K562 (cell line): ENCODE measurements around the gene PLCB3. TPM values are rescaled to one million over a fixed set of nuclear protein-coding genes. Genes with fewer than 3 reads are reported as not detected.
A peak's percentile ranks its signal among the peaks of the same experiment; 100 is the strongest.

Source experiments
- CAMTA2 ChIP-seq: fragments of 250-450 bp; sonication (Bioruptor Pico); conservative IDR thresholded peaks from 2 replicates; pipeline ENCODE4 v1.5.1; 2022
- CBFB ChIP-seq: sonication (generic); formaldehyde crosslinking; IDR thresholded peaks from 2 replicates; pipeline ENCODE4 v1.4.0; 2020; ENCODE audit warnings: mild to moderate bottlenecking, missing genetic modification reagents
- ESRRA ChIP-seq: fragments of 450-650 bp; IDR thresholded peaks from 2 replicates; pipeline ENCODE4 v1.6.1; 2014; ENCODE audit warnings: low read depth, mild to moderate bottlenecking, moderate library complexity, borderline replicate concordance
- GTF2E2 ChIP-seq: fragments of 200-800 bp; sonication (Bioruptor generic); IDR thresholded peaks from 2 replicates; pipeline ENCODE4 v1.6.1; 2016; ENCODE audit warnings: missing genetic modification characterization, missing compliant biosample characterization
- POLR3A ChIP-seq: IDR thresholded peaks from 2 replicates; pipeline ENCODE4 v1.6.1; 2011; ENCODE audit warnings: borderline replicate concordance, mild to moderate bottlenecking, moderate library complexity; ENCODE audit not compliant: insufficient read length, insufficient read depth; ENCODE audit errors: extremely low read depth
- PTBP1 ChIP-seq: fragments of 200-400 bp; formaldehyde crosslinking; IDR thresholded peaks from 2 replicates; pipeline ENCODE4 v1.6.1; 2017; ENCODE audit warnings: low read depth, low read length
- RBM17 ChIP-seq: fragments of 200-400 bp; formaldehyde crosslinking; IDR thresholded peaks from 2 replicates; pipeline ENCODE4 v1.6.1; 2017; ENCODE audit warnings: low read depth, mild to moderate bottlenecking, low read length, borderline replicate concordance
- RFX7 ChIP-seq: fragments of 250-450 bp; sonication (Bioruptor Pico); IDR thresholded peaks from 2 replicates; pipeline ENCODE4 v1.5.1; 2021; ENCODE audit warnings: mild to moderate bottlenecking
- THRAP3 ChIP-seq: fragments of 450-650 bp; IDR thresholded peaks from 2 replicates; pipeline ENCODE4 v1.6.1; 2016; ENCODE audit warnings: mild to moderate bottlenecking, inconsistent platforms, borderline replicate concordance
- ZNF12 ChIP-seq: sonication (generic); formaldehyde crosslinking; IDR thresholded peaks from 2 replicates; pipeline ENCODE4 v1.4.0; 2020; ENCODE audit warnings: mild to moderate bottlenecking, missing genetic modification reagents
- ZNF583 ChIP-seq: fragments of 250-450 bp; sonication (Bioruptor Pico); IDR thresholded peaks from 2 replicates; pipeline ENCODE4 v1.4.0; 2020
- ZNF589 ChIP-seq: fragments of 200-800 bp; sonication (Bioruptor generic); IDR thresholded peaks from 2 replicates; pipeline ENCODE4 v1.6.1; 2016; ENCODE audit warnings: low read depth, missing genetic modification characterization, missing compliant biosample characterization
- ZNF695 ChIP-seq: fragments of 450-650 bp; formaldehyde crosslinking; IDR thresholded peaks from 2 replicates; pipeline ENCODE4 v1.4.0; 2020; ENCODE audit warnings: mild to moderate bottlenecking, moderate library complexity
- ZNF830 ChIP-seq: fragments of 250-450 bp; sonication (Bioruptor Pico); IDR thresholded peaks from 2 replicates; pipeline ENCODE4 v1.5.0; 2021; ENCODE audit warnings: mild to moderate bottlenecking
- polyA plus RNA-seq, 8 experiments: library from polyadenylated mRNA; depleted of rRNA in 4 of 8; stranded (reverse) in 5 of 8; unstranded in 3 of 8; fragments of >200 nt; fragmentation: Nextera tagmentation in 2 of 8; fragmentation: Illumina TruSeq in 1 of 8; extraction: Ambion mirVana in 2 of 8; extraction: Trizol in 1 of 8; gene quantifications; 2 replicates each; pipeline versions ENCODE4 v1.2.1 to v1.2.3, GENCODE V29; 2011 to 2014; ENCODE audit warnings: inconsistent platforms in 1 of 8, missing spikeins in 1 of 8
- total RNA-seq, 7 experiments: library from RNA; depleted of rRNA in 6 of 7; stranded (reverse); fragments of >200 nt in 6 of 7; fragmentation: Illumina TruSeq in 2 of 7; extraction: Trizol in 2 of 7; gene quantifications; 2 replicates each; pipeline versions ENCODE4 v1.2.1 to v1.2.3, GENCODE V29; 2011 to 2021; ENCODE audit warnings: low replicate concordance in 1 of 7
- TF ChIP-seq, protein P1 (sequence below): IDR thresholded peaks from 3 replicates; pipeline ENCODE4 v1.6.1; 2011; ENCODE audit warnings: borderline replicate concordance, mild to moderate bottlenecking; ENCODE audit not compliant: insufficient read length, insufficient read depth
- TF ChIP-seq, protein P2 (sequence below): fragments of 150-350 bp; IDR thresholded peaks from 2 replicates; pipeline ENCODE4 v1.6.1; 2014; ENCODE audit warnings: low read depth, mild to moderate bottlenecking, low read length, borderline replicate concordance
- TF ChIP-seq, protein P3 (sequence below): fragments of 450-650 bp; IDR thresholded peaks from 2 replicates; pipeline ENCODE4 v1.7.1; 2018; ENCODE audit warnings: mild to moderate bottlenecking, low read depth; ENCODE audit not compliant: partially characterized antibody
- TF ChIP-seq, protein P4 (sequence below): fragments of 250-450 bp; sonication (Bioruptor Pico); IDR thresholded peaks from 2 replicates; pipeline ENCODE4 v1.5.0; 2021

PLCB3 gene
- total and polyA plus RNA-seq, 9 of the 15 experiments (the other 6 are each of a cell fraction or from before 2014, with no cell fraction given), result 0.31 to 44.8 (median 14.6) TPM

DNA sequence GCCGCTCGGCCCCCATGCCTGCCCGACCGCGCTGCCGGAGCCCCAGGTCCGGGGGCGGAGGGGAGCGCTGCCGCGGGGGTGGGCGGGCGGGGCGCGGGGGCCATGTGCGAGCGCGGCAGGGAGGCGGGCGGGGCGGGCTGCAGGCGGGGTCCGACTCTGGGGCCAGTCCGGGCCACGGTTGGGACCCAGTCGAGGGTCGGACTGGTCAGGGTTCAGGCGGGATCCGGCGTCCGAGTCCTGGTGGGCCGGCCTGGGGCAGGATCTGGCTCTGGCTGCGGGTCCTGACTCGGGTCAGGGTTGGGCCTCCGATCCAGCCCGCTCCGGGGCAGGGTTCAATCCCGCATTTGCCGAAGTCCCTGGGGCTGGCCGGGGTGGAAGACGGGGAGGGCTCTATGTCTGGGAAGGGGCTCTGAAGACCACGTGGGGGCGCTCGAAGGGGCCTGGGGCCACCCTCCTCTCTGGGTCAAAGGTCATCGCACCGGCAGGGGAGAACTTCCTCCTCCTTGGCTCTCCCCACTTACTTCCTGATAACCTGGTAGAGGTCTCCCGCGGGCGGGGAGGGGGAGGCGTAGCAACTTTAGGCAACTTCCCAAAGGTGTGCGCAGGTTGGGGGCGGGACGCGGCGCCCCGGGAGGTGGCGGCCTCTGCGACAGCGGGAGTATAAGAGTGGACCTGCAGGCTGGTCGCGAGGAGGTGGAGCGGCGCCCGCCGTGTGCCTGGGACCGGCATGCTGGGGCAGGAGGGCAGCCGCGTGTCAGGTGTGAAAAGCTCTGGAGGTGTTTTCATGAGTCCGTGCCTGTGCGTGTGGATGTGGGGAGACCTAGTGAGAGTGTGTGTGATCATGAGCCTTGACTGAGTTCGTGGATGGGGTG, 54.6 kb downstream of the PLCB3 start (continued):
- TF ChIP-seq, protein P1, sequence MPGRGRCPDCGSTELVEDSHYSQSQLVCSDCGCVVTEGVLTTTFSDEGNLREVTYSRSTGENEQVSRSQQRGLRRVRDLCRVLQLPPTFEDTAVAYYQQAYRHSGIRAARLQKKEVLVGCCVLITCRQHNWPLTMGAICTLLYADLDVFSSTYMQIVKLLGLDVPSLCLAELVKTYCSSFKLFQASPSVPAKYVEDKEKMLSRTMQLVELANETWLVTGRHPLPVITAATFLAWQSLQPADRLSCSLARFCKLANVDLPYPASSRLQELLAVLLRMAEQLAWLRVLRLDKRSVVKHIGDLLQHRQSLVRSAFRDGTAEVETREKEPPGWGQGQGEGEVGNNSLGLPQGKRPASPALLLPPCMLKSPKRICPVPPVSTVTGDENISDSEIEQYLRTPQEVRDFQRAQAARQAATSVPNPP, result no peak
- TF ChIP-seq THRAP3, result no peak
- TF ChIP-seq, protein P2, sequence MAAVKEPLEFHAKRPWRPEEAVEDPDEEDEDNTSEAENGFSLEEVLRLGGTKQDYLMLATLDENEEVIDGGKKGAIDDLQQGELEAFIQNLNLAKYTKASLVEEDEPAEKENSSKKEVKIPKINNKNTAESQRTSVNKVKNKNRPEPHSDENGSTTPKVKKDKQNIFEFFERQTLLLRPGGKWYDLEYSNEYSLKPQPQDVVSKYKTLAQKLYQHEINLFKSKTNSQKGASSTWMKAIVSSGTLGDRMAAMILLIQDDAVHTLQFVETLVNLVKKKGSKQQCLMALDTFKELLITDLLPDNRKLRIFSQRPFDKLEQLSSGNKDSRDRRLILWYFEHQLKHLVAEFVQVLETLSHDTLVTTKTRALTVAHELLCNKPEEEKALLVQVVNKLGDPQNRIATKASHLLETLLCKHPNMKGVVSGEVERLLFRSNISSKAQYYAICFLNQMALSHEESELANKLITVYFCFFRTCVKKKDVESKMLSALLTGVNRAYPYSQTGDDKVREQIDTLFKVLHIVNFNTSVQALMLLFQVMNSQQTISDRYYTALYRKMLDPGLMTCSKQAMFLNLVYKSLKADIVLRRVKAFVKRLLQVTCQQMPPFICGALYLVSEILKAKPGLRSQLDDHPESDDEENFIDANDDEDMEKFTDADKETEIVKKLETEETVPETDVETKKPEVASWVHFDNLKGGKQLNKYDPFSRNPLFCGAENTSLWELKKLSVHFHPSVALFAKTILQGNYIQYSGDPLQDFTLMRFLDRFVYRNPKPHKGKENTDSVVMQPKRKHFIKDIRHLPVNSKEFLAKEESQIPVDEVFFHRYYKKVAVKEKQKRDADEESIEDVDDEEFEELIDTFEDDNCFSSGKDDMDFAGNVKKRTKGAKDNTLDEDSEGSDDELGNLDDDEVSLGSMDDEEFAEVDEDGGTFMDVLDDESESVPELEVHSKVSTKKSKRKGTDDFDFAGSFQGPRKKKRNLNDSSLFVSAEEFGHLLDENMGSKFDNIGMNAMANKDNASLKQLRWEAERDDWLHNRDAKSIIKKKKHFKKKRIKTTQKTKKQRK, result no peak
- no peak for TF ChIP-seq ZNF583
- TF ChIP-seq RFX7 (CRISPR knock-in tag), result no peak
- peak; percentile 67 for TF ChIP-seq ESRRA
- TF ChIP-seq GTF2E2 (tag), result no peak
- TF ChIP-seq, protein P3, sequence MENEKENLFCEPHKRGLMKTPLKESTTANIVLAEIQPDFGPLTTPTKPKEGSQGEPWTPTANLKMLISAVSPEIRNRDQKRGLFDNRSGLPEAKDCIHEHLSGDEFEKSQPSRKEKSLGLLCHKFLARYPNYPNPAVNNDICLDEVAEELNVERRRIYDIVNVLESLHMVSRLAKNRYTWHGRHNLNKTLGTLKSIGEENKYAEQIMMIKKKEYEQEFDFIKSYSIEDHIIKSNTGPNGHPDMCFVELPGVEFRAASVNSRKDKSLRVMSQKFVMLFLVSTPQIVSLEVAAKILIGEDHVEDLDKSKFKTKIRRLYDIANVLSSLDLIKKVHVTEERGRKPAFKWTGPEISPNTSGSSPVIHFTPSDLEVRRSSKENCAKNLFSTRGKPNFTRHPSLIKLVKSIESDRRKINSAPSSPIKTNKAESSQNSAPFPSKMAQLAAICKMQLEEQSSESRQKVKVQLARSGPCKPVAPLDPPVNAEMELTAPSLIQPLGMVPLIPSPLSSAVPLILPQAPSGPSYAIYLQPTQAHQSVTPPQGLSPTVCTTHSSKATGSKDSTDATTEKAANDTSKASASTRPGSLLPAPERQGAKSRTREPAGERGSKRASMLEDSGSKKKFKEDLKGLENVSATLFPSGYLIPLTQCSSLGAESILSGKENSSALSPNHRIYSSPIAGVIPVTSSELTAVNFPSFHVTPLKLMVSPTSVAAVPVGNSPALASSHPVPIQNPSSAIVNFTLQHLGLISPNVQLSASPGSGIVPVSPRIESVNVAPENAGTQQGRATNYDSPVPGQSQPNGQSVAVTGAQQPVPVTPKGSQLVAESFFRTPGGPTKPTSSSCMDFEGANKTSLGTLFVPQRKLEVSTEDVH, result peak; percentile 32
- TF ChIP-seq ZNF589, result no peak
- TF ChIP-seq ZNF830 (CRISPR knock-in tag), result no peak
- no peak for TF ChIP-seq CBFB (CRISPR knock-in tag)
- TF ChIP-seq POLR3A, result no peak
- no peak for TF ChIP-seq RBM17
- TF ChIP-seq ZNF695, result no peak
- TF ChIP-seq ZNF12 (CRISPR knock-in tag), result no peak
- TF ChIP-seq PTBP1, result no peak
- no peak for TF ChIP-seq CAMTA2 (CRISPR knock-in tag)
- TF ChIP-seq, protein P4, sequence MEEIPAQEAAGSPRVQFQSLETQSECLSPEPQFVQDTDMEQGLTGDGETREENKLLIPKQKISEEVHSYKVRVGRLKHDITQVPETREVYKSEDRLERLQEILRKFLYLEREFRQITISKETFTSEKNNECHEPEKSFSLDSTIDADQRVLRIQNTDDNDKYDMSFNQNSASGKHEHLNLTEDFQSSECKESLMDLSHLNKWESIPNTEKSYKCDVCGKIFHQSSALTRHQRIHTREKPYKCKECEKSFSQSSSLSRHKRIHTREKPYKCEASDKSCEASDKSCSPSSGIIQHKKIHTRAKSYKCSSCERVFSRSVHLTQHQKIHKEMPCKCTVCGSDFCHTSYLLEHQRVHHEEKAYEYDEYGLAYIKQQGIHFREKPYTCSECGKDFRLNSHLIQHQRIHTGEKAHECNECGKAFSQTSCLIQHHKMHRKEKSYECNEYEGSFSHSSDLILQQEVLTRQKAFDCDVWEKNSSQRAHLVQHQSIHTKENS (CRISPR knock-in tag), result no peak
